Gastroesophageal sphincter (tissue), 4 donors: ENCODE measurements around the gene TMEM271. TPM values are rescaled to one million over a fixed set of nuclear protein-coding genes. Genes with fewer than 3 reads are reported as not detected.

Experiments
- ATAC-seq: fragments of 150-250 bp; one replicate; pipeline ENCODE4 v1.9.1; 2016; ENCODE audit warnings: mild to moderate bottlenecking, moderate library complexity
- H3K27ac ChIP-seq, 4 donors: fragments of 200-600 bp; sonication (generic) in 3 of 4; 1 replicate in 3 of 4; 2 replicates in 1 of 4; pipeline ENCODE4 v1.5.1; 2016 to 2019
- H3K27me3 ChIP-seq: fragments of 200-600 bp; sonication (generic); one replicate; pipeline ENCODE4 v1.5.1; 2019
- H3K36me3 ChIP-seq, 2 donors: fragments of 200-600 bp; sonication (generic); one replicate each; pipeline ENCODE4 v1.5.1; 2019; ENCODE audit warnings: control low read depth in 1 of 2
- H3K4me1 ChIP-seq, 3 donors: fragments of 200-600 bp; sonication (generic); 1 replicate in 2 of 3; 2 replicates in 1 of 3; pipeline ENCODE4 v1.5.1; 2016 to 2019; ENCODE audit warnings: control low read depth in 2 of 3
- H3K4me3 ChIP-seq, 2 donors: fragments of 200-600 bp; sonication (generic); one replicate each; pipeline ENCODE4 v1.5.1; 2019; ENCODE audit warnings: mild to moderate bottlenecking in 1 of 2, moderate library complexity in 1 of 2
- H3K9me3 ChIP-seq, 3 donors: fragments of 200-600 bp; sonication (generic); one replicate each; pipeline ENCODE4 v1.5.1; 2017 to 2019; ENCODE audit warnings: control low read depth in 2 of 3
- EP300 ChIP-seq: sonication (generic); formaldehyde crosslinking; IDR thresholded peaks from one replicate; pipeline ENCODE4 v1.6.1; 2017; ENCODE audit warnings: antibody characterized with exemption, mild to moderate bottlenecking
- POLR2A ChIP-seq, 2 donors: fragments of 450-650 bp; IDR thresholded peaks; one replicate each; pipeline ENCODE4 v1.6.1; 2017; ENCODE audit warnings: antibody characterized with exemption in 2 of 2, mild to moderate bottlenecking in 2 of 2, moderate library complexity in 1 of 2
- POLR2AphosphoS5 ChIP-seq: sonication (generic); formaldehyde crosslinking; IDR thresholded peaks from one replicate; pipeline ENCODE4 v1.6.1; 2017; ENCODE audit warnings: antibody characterized with exemption
- WGBS, 2 donors: methylation state at CpG; one replicate each; pipeline ENCODE4 v1.1.5; 2018; ENCODE audit warnings: low coverage in 1 of 2; 5-methylcytosine and 5-hydroxymethylcytosine counted together
- total RNA-seq, 4 donors: library from RNA; depleted of rRNA; stranded (reverse); fragments of >200 nt; gene quantifications; one replicate each; pipeline ENCODE4 v1.1.0, GENCODE V29; 2016
- TF ChIP-seq, protein P1 (sequence below), 4 experiments: fragments of 200-600 bp in 2 of 4; fragments of 450-650 bp in 2 of 4; sonication (generic) in 1 of 4; IDR thresholded peaks; one replicate each; pipeline ENCODE4 v1.5.1; 2017 to 2019; ENCODE audit warnings: antibody characterized with exemption in 4 of 4, mild to moderate bottlenecking in 2 of 4, moderate library complexity in 2 of 4

The TMEM271 gene, protein sequence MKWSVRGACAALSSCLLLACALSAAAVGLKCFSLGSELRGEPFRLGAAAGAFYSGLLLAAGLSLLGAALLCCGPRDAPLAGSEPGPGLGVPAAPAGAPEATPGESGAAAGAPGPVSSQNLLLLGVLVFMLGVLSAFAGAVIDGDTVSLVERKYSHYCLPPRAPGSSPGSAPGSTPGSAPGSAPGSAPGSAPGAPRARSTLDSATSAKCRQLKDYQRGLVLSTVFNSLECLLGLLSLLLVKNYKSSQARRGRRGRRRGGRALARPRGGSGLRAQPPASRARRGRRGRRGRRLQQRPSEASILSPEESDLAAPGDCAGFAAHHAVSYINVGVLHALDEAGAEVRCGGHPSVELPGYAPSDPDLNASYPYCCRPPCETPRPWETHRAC
- under 1 TPM in 1 of 4 donors, not detected in 3; 0.35 TPM for total RNA-seq

DNA sequence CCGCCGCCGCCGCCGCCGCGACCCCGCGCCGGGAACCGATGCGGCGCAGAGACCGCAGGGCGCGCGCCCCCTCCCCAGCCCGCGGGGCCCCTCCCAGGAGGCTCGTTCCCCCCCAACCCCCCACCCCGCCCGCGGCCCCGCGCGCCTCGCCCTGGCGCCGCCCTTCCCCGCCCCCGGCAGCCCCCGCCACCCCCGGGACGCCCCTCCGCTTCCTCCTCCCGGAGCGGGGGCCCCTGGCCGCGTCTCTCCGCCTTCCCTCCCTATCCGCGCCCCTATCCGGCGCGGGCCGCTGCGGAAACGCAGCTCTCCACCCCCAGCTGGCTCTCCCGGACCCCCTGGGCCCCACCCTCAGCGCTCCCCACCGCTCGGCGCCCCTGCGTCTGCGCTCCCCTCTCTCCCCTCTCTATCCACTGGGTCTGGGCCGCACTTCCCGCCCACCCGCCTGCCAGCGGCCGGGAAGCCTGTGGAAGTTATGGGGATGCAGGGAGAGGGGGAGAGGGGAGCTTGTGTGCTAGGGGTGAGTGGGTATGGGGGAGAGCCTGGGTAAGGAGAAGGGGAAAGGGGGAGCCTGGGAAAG is at the start of gene TMEM271:
Gene TMEM271, minus strand, starts transcription at position 51 of the 577 bp plus-strand sequence. CDS start 233 bp downstream, outside the sequence.
- Histone ChIP-seq H3K4me3 (peak within 1 kb of the TSS in 1 of 2 donors; percentile 38), H3K4me1 (peaks cover 0 to 33% (median 0%) of the 10 kb centered on the region in 3 donors), H3K9me3 (peaks cover 0 to 2% (median 0%) of the 10 kb centered on the region in 3 donors), H3K27me3 (peaks cover 98% of the 10 kb centered on the region), H3K27ac (no peak within 1 kb of the TSS), H3K36me3 (no peaks in the 10 kb centered on the region)
- no peak for ATAC-seq
- WGBS, 2 donors: no CpG with 5 or more reads among the region's 60 CpGs
- TF ChIP-seq EP300 (no peak), POLR2AphosphoS5 (no peak), POLR2A (IDR thresholded peaks at IDR 0.05) (no peak)
- TF ChIP-seq, protein P1, sequence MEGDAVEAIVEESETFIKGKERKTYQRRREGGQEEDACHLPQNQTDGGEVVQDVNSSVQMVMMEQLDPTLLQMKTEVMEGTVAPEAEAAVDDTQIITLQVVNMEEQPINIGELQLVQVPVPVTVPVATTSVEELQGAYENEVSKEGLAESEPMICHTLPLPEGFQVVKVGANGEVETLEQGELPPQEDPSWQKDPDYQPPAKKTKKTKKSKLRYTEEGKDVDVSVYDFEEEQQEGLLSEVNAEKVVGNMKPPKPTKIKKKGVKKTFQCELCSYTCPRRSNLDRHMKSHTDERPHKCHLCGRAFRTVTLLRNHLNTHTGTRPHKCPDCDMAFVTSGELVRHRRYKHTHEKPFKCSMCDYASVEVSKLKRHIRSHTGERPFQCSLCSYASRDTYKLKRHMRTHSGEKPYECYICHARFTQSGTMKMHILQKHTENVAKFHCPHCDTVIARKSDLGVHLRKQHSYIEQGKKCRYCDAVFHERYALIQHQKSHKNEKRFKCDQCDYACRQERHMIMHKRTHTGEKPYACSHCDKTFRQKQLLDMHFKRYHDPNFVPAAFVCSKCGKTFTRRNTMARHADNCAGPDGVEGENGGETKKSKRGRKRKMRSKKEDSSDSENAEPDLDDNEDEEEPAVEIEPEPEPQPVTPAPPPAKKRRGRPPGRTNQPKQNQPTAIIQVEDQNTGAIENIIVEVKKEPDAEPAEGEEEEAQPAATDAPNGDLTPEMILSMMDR (IDR thresholded peaks at IDR 0.05): no peak

- ATAC-seq: no peak
- no peaks in the 10 kb centered on the region for H3K9me3 ChIP-seq
- TF ChIP-seq, protein P1 (IDR thresholded peaks at IDR 0.05): no peak
- TF ChIP-seq POLR2A (IDR thresholded peaks at IDR 0.05) (no peak), EP300 (no peak), POLR2AphosphoS5 (no peak)
- H3K4me1 ChIP-seq: no peaks in the 10 kb centered on the region
- H3K36me3 ChIP-seq: no peaks in the 10 kb centered on the region
- H3K27me3 ChIP-seq: peaks cover 76% of the 10 kb centered on the region
- no peak overlapping the region for H3K27ac ChIP-seq
- WGBS, 2 donors: no CpG with 5 or more reads among the region's 39 CpGs
- H3K4me3 ChIP-seq: no peak overlapping the region
These were observed 49.6 kb upstream of the TMEM271 start for GRCh38 chr4:625631-626161.

GRCh38 chr4:624705-625590 is 48.9 kb upstream of the TMEM271 start, which contains the start of gene PDE6B:
PDE6B (plus strand) TSS chr4:625573; CDS start chr4:625627, 54 bp downstream.
- no peak for ATAC-seq
- Histone ChIP-seq H3K27me3 (peaks cover 76% of the 10 kb centered on the region), H3K9me3 (no peaks in the 10 kb centered on the region), H3K4me3 (no peak within 1 kb of the TSS), H3K4me1 (no peaks in the 10 kb centered on the region), H3K27ac (no peak within 1 kb of the TSS), H3K36me3 (no peaks in the 10 kb centered on the region)
- TF ChIP-seq, protein P1 (IDR thresholded peaks at IDR 0.05): no peak
- TF ChIP-seq POLR2A (IDR thresholded peaks at IDR 0.05) (no peak), POLR2AphosphoS5 (no peak), EP300 (no peak)
- 69% methylated on average over 4 of the region's 21 CpGs; no CpG with 5 or more reads in 1 of the 2 donors for WGBS, 2 donors

GRCh38 chr4:623914-624566 is 47.9 kb upstream of the TMEM271 start:
- 51% methylated on average over 7 of the region's 29 CpGs; no CpG with 5 or more reads in 1 of the 2 donors for WGBS, 2 donors
- Histone ChIP-seq H3K4me1 (no peaks in the 10 kb centered on the region), H3K36me3 (no peaks in the 10 kb centered on the region), H3K27me3 (peaks cover 71% of the 10 kb centered on the region), H3K9me3 (no peaks in the 10 kb centered on the region), H3K27ac (no peak overlapping the region), H3K4me3 (no peak overlapping the region)
- ATAC-seq: no peak
- TF ChIP-seq POLR2A (IDR thresholded peaks at IDR 0.05) (no peak), POLR2AphosphoS5 (no peak), EP300 (no peak)
- TF ChIP-seq, protein P1 (IDR thresholded peaks at IDR 0.05): no peak
